ENCODE measurements around the gene EYA3.

EYA3 gene

DNA sequence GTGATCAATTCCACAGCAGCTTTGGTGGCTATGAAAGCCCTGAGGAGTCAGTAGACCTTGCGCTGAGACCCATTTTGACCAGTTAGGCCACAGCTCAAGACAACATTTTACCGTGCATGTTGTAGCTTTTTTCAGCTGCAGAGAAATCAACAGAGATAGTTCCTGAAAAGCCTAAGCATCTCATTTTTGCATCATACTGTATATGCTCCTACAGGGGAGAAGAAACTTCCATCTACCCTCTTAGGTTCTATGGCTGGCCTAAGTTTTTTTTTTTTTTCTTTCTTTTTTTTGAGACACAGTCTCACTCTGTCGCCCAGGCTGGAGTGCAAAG is 24.8 kb upstream of the EYA3 start:
- no peak for DNase-seq (ENCODE audit: low spot score)
- Histone ChIP-seq H3K27ac (peak overlapping the region in 1 of 2 donors; percentile 43), H3K4me3 (no peak overlapping the region)
- no peak for TF ChIP-seq CTCF (IDR thresholded peaks at IDR 0.05)

DNA sequence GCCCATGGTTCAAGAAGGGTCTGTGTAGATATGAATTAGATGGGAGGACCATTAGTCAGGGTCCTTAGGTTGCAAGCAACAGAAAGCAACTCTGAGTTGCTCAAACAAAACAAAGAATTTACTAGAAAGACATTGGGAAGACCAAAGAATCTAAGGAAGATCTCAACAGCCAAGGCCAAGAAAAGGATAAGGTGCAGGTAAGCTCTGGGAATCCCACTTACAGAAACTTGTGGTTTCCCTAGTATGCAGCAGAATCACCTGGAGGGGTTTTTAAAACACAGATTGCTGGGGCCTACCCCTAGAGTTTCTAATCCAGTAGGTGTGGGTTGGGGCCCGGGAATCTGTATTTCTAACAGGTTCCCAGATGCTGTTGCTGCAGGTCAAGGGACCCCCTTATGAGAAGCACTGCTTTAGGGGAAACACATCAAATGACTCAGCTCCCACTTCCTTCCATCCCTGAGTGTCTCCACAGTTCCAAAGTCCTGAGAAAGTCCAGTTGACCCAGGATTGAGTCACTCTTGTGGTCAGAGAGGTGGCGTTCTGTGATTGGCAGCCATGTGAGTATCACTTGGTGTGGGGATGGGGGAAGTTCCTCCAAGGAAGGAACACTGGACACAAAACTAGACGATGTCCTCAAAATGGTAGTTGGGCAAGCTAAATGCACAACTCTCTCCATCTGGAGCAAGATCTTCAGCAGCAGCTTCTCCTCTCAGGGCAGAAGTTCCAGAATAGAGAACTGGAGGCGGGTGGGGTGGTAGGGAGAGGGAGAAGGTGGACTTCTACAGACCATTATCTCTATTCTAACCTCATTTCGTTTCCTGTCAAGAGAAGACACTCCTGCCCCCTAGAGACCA is 24.2 kb upstream of the EYA3 start:
- no peak for TF ChIP-seq CTCF (IDR thresholded peaks at IDR 0.05)
- DNase-seq (ENCODE audit: low spot score) = no peak
- H3K27ac ChIP-seq = peak overlapping the region in 1 of 2 donors; percentile 43
- no peak overlapping the region for H3K4me3 ChIP-seq

DNA sequence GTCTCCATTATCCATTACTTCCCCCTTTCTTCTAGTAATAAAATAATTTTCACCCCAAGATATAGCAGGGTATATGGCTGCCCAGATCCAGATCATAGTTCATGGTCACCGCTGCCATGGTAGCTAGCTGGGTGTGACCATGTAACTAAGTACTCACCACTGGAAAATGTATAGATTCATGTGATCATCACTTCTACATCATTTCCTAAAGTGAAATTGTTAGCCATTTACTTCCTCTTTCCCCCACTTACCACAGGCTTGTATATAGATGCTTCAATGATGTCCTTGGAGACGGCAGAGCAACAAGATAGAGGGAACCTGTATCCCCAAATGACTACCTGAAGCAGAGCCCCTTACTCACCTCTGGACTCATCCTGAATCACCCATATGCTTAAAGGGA is 22.7 kb upstream of the EYA3 start:
- no peak for DNase-seq (ENCODE audit: low spot score)
- TF ChIP-seq CTCF (IDR thresholded peaks at IDR 0.05) = no peak
- Histone ChIP-seq H3K4me3 (no peak overlapping the region), H3K27ac (no peak overlapping the region)

DNA sequence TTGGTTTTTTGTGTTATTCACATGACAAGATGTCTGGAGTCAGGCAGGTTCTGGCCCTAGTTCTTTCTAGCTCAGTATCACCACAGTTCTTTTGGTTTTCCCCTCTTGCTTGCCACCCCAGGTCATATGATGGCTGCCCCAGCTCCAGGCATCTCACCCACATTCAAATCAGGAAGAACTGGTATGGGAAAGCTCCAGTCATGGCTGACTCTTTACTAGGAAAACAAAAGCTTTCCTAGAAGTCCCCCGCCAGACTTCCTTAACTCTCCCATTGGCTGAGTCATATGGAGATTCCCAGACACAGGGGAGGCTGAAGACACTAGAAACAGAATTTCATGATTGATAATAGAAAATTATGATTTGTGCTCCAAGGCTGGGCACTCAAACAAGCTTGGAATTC is 22.1 kb upstream of the EYA3 start:
- no peak for TF ChIP-seq CTCF (IDR thresholded peaks at IDR 0.05)
- no peak overlapping the region for H3K4me3 ChIP-seq
- H3K27ac ChIP-seq = no peak overlapping the region
- DNase-seq (ENCODE audit: low spot score) = no peak

DNA sequence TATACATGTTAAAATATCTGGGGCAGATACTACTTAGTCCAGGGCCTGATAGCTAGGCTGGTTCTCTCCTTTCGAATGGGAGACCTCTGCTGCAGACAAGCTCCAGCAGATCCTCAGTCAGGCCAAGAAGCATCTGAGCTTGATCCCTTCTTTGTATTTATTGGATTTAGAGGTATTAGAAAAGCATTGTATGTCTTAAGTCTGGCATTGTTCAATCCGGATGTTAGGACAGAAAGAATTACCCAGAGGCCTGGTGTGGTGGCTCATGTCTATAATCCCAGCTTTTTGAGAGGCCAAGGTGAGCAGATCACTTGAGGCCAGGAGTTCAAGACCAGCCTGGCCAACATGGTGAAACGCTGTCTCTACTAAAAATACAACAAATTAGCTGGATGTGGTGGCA is 21.2 kb upstream of the EYA3 start:
- DNase-seq (ENCODE audit: low spot score) = no peak
- H3K27ac ChIP-seq = no peak overlapping the region
- TF ChIP-seq CTCF (IDR thresholded peaks at IDR 0.05) = no peak
- H3K4me3 ChIP-seq = no peak overlapping the region

- Histone ChIP-seq H3K4me3 (no peak overlapping the region), H3K27ac (no peak overlapping the region)
- no peak for DNase-seq (ENCODE audit: low spot score)
- no peak for TF ChIP-seq CTCF (IDR thresholded peaks at IDR 0.05)
Observed at GRCh38 chr1:28108001-28108400, 19.6 kb upstream of the EYA3 start.

DNA sequence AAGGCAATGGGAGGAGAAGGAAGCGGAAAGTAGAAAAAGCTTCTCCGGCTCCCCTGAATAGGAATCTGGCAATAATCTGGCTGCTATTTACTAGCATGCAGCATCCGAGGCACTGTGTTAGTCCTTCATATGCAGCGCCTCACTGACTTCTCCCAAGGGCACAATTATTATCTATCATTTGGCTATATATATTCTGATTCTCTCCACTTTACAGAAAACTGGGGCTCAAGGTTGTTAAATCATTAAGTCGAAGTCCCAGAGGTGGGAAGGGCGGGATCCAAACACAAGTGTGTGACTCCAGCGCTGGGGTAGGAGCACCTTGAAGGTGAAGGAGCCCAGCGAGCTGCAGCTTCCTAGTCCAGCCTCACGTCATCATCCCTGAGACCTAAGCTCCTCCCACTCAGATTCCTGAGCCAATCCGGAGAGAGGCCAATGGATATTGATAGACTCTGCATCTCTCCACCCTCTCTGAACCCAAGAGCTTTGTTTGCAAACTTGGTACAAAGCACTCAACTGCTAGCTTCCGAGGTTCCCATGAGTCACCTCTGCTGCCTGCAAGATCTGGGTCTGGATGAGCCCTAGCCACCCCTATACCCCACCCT is 16.6 kb upstream of the EYA3 start:
- no peak for DNase-seq (ENCODE audit: low spot score)
- H3K4me3 ChIP-seq = peak overlapping the region; percentile 56

More for the DNA sequence above, 16.6 kb upstream of the EYA3 start:
- no peak for TF ChIP-seq CTCF (IDR thresholded peaks at IDR 0.05)
- H3K27ac ChIP-seq = no peak overlapping the region

All from coronary artery (tissue), 2 donors.